Activated T-cell treated with anti-CD3 and anti-CD28 coated beads, Interleukin-2, amount 50 U/mL, for 4 hours (primary cell): ENCODE data around the gene PRH2. TPM values are rescaled to one million over a fixed set of nuclear protein-coding genes. Genes with fewer than 3 reads are reported as not detected.

Experiments
- total RNA-seq, 3 donors: library from RNA; stranded (reverse); gene quantifications; one replicate each; pipeline ENCODE4 v1.2.1, GENCODE V29; 2021

Gene PRH2
- total RNA-seq, 3 donors from 2014 or later = 0.34 TPM; not detected in 2

Other genes with a start within 250 kb of the PRH2 start
- gene YBX3, start 205.9 kb upstream of the PRH2 start, total RNA-seq = 100 to 1,000 TPM; 135 to 253 (median 179) TPM
- gene TAS2R7, start 126.6 kb upstream of the PRH2 start, total RNA-seq = not detected
- not detected for gene TAS2R8, start 122.0 kb upstream of the PRH2 start, total RNA-seq
- not detected for gene TAS2R9, start 119.1 kb upstream of the PRH2 start, total RNA-seq
- gene TAS2R10, start 102.9 kb upstream of the PRH2 start, total RNA-seq = under 1 TPM in 2 of 3 donors, not detected in 1; 0.18 to 0.19 TPM
- gene PRR4, start 79.8 kb upstream of the PRH2 start, total RNA-seq = 1 to 10 TPM in 1 of 3 donors, under 1 TPM in 2; 0.32 to 1.3 (median 0.91) TPM
- 10 to 100 TPM in 2 of 3 donors, 1 to 10 TPM in 1; 8.6 to 12.5 (median 10.4) TPM for gene PRH1, start 45.0 kb upstream of the PRH2 start, total RNA-seq
- gene TAS2R13, start 19.7 kb upstream of the PRH2 start, total RNA-seq = under 1 TPM; 0.19 to 0.26 (median 0.23) TPM
- gene TAS2R14, start 10.0 kb downstream of the PRH2 start, total RNA-seq = 1 to 10 TPM in 2 of 3 donors, under 1 TPM in 1; 0.89 to 1.3 (median 1.0) TPM
- gene TAS2R50, start 57.7 kb downstream of the PRH2 start, total RNA-seq = under 1 TPM in 1 of 3 donors, not detected in 2; 0.35 TPM
- gene TAS2R20, start 69.1 kb downstream of the PRH2 start, total RNA-seq = under 1 TPM; 0.53 to 0.63 (median 0.61) TPM
- gene TAS2R19, start 93.4 kb downstream of the PRH2 start, total RNA-seq = 1 to 10 TPM in 1 of 3 donors, under 1 TPM in 2; 0.87 to 1.1 (median 0.95) TPM
- 1 to 10 TPM in 1 of 3 donors, under 1 TPM in 2; 0.86 to 1.0 (median 0.98) TPM for gene TAS2R31, start 102.2 kb downstream of the PRH2 start, total RNA-seq
- under 1 TPM; 0.58 to 0.82 (median 0.66) TPM for gene TAS2R46, start 133.1 kb downstream of the PRH2 start, total RNA-seq
- gene TAS2R43, start 163.1 kb downstream of the PRH2 start, total RNA-seq = under 1 TPM; 0.63 to 0.79 (median 0.78) TPM
- gene TAS2R30, start 205.4 kb downstream of the PRH2 start, total RNA-seq = 1 to 10 TPM in 1 of 3 donors, under 1 TPM in 2; 0.53 to 1.1 (median 0.78) TPM
- 10 to 100 TPM; 12.4 to 14.9 (median 13.3) TPM for gene SMIM10L1, start 242.0 kb downstream of the PRH2 start, total RNA-seq